ENCODE measurements around the gene STAC.
"Not testable (repeated sequence)": the region's sequence is repeated elsewhere in the genome, so short reads cannot be mapped to it uniquely, and the experiment has no call there.

Gene STAC

GRCh38 chr3:36524560-36524959 is 144.3 kb downstream of the STAC start:
- DNase-seq = no peak

- DNase-seq = no peak
Measured at GRCh38 chr3:36525115-36525801, 145.0 kb downstream of the STAC start.

- DNase-seq = no peak
Measured at GRCh38 chr3:36538136-36538749, 157.9 kb downstream of the STAC start.

GRCh38 chr3:36540888-36541518 is 160.7 kb downstream of the STAC start:
- peak; percentile 19 for DNase-seq

GRCh38 chr3:36542186-36542585 is 161.9 kb downstream of the STAC start:
- DNase-seq = no peak

- DNase-seq = no peak
Measured at GRCh38 chr3:36543276-36543997, 163.1 kb downstream of the STAC start.

GRCh38 chr3:36546226-36546625 is 165.9 kb downstream of the STAC start:
- DNase-seq = no peak

GRCh38 chr3:36548712-36549111 is 168.4 kb downstream of the STAC start:
- no peak for DNase-seq

- no peak for DNase-seq
Measured at GRCh38 chr3:36557021-36557707, 176.9 kb downstream of the STAC start.

- DNase-seq = no peak
Measured at GRCh38 chr3:36557708-36558421, 177.6 kb downstream of the STAC start.

GRCh38 chr3:36558961-36559360 is 178.7 kb downstream of the STAC start:
- DNase-seq = no peak

GRCh38 chr3:36560685-36561084 is 180.4 kb downstream of the STAC start:
- no peak for DNase-seq

GRCh38 chr3:36561601-36562000 is 181.3 kb downstream of the STAC start:
- DNase-seq = no peak

GRCh38 chr3:36562945-36563344 is 182.6 kb downstream of the STAC start:
- DNase-seq = no peak

GRCh38 chr3:36575241-36575640 is 194.9 kb downstream of the STAC start:
- DNase-seq = no peak

GRCh38 chr3:36578418-36578817 is 198.1 kb downstream of the STAC start:
- DNase-seq = not testable (repeated sequence)

GRCh38 chr3:36579746-36580145 is 199.4 kb downstream of the STAC start:
- DNase-seq = no peak

GRCh38 chr3:36580716-36581115 is 200.4 kb downstream of the STAC start:
- DNase-seq = no peak

- DNase-seq = no peak
Measured at GRCh38 chr3:36591959-36592358, 211.7 kb downstream of the STAC start.

- no peak for DNase-seq
Measured at GRCh38 chr3:36595511-36595910, 215.2 kb downstream of the STAC start.

GRCh38 chr3:36596419-36596818 is 216.1 kb downstream of the STAC start:
- DNase-seq = no peak

- DNase-seq = no peak
Measured at GRCh38 chr3:36597422-36597821, 217.1 kb downstream of the STAC start.
